HPDE6-E6E7 (cell line): ENCODE measurements around the gene EIF4G1.
"Not testable (repeated sequence)": the region's sequence is repeated elsewhere in the genome, so short reads cannot be mapped to it uniquely, and the experiment has no call there.

ENCODE experiments used
- DNase-seq: peaks from one replicate; pipeline ENCODE4 v3.0.0; 2011; ENCODE audit warnings: missing footprints; ENCODE audit errors: extremely low spot score

EIF4G1 gene

GRCh38 chr3:184334470-184335158, 20.2 kb downstream of the EIF4G1 start:
- DNase-seq: no peak

GRCh38 chr3:184335291-184335660, 20.9 kb downstream of the EIF4G1 start:
- DNase-seq: no peak

GRCh38 chr3:184335661-184336546, 21.5 kb downstream of the EIF4G1 start:
- DNase-seq: no peak

GRCh38 chr3:184336547-184337398, 22.4 kb downstream of the EIF4G1 start:
- no peak for DNase-seq

- DNase-seq: no peak
These were observed 23.0 kb downstream of the EIF4G1 start, which contains the start of gene FAM131A for GRCh38 chr3:184337399-184337714. TSS of gene FAM131A (plus strand) at chr3:184337600. CDS start at chr3:184337631, 31 bp downstream.

GRCh38 chr3:184337981-184338380, 23.6 kb downstream of the EIF4G1 start:
- no peak for DNase-seq

GRCh38 chr3:184338511-184338945, 24.1 kb downstream of the EIF4G1 start:
- DNase-seq: no peak

- no peak for DNase-seq
These were observed 24.6 kb downstream of the EIF4G1 start for GRCh38 chr3:184339001-184339400.

- not testable (repeated sequence) for DNase-seq
These were observed 25.2 kb downstream of the EIF4G1 start for GRCh38 chr3:184339451-184340135.

GRCh38 chr3:184341925-184342324, 27.5 kb downstream of the EIF4G1 start:
- peak; percentile 94 for DNase-seq

- no peak for DNase-seq
These were observed 28.9 kb downstream of the EIF4G1 start for GRCh38 chr3:184343200-184343876.

- DNase-seq: no peak
These were observed 30.3 kb downstream of the EIF4G1 start for GRCh38 chr3:184344579-184345316.

- peak; percentile 80 for DNase-seq
These were observed 31.1 kb downstream of the EIF4G1 start for GRCh38 chr3:184345317-184346144.

- no peak for DNase-seq
These were observed 32.2 kb downstream of the EIF4G1 start for GRCh38 chr3:184346480-184347190.

GRCh38 chr3:184347321-184348056, 33.1 kb downstream of the EIF4G1 start:
- DNase-seq: no peak

GRCh38 chr3:184348057-184348382, 33.6 kb downstream of the EIF4G1 start:
- DNase-seq: no peak

- DNase-seq: no peak
These were observed 35.4 kb downstream of the EIF4G1 start for GRCh38 chr3:184349563-184350470.
